Skin epidermis (tissue), 12 donors: Measurements from ENCODE around the gene NBPF12.
"Not testable (repeated sequence)": the region's sequence is repeated elsewhere in the genome, so short reads cannot be mapped to it uniquely, and the experiment has no call there.

Experiments used
- H3K27ac ChIP-seq, 21 experiments: fragments of 200-600 bp; sonication (generic) in 11 of 21; one replicate each; pipeline ENCODE4 v1.5.0; 2020; ENCODE audit warnings: mild to moderate bottlenecking in 3 of 21, inconsistent platforms in 2 of 21, moderate library complexity in 2 of 21
- H3K4me3 ChIP-seq, 7 experiments: fragments of 200-600 bp; sonication (generic) in 2 of 7; one replicate each; pipeline ENCODE4 v1.5.0; 2020; ENCODE audit warnings: inconsistent platforms in 2 of 7, mild to moderate bottlenecking in 2 of 7, moderate library complexity in 1 of 7

The NBPF12 gene

DNA sequence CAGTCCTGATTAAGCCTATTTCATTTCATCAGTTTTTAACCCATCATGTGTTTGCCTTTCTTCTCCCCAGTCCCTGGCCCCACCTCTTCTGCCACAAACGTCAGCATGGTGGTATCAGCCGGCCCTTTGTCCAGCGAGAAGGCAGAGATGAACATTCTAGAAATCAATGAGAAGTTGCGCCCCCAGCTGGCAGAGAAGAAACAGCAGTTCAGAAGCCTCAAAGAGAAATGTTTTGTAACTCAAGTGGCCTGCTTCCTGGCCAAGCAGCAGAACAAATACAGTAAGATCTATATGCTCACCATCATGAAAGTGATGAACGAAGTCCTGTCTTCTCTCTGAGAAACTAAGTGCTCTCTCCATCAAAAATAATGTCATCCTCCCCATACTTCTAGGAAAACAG lies 34.6 kb downstream of the NBPF12 start:
- H3K27ac ChIP-seq, H3K4me3 ChIP-seq: not testable (repeated sequence)

DNA sequence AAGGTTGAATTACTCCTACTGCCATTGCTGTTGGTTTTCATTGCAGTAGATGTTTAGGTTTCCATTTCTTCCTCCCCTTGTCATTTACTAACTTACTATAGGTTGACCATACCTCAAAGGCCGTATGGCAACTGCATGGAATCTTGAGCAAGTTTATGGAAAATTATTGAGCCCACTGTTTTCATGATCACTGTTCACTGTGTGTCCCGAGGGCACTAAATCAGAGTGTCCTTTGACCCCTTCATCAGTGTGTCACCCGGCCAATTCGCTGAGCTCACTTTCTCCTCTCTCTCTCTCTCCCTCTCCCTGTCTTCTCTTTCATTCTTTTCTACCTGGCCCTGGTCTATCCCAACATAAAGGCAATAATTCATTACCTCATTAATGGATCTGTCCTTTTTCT lies 47.7 kb downstream of the NBPF12 start:
- H3K27ac ChIP-seq, H3K4me3 ChIP-seq: not testable (repeated sequence)

DNA sequence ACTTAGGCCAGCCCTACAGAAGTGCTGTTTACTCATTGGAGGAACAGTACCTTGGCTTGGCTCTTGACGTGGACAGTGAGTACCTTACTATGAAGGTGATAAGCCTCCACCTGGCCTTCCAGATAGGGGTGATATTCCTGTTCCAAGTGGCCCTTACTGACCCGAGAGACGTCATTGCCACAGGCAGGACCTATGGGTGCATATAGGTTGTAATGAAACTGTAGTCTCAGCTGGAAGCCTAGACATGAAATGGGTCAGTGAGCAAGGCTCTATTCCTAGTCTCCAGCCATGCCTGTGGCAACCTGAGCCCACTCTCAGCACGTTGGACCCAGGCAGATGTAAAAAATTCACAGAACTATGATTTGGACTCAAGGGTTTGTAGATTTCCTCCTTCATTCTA lies 48.3 kb downstream of the NBPF12 start:
- not testable (repeated sequence) for H3K27ac ChIP-seq, H3K4me3 ChIP-seq

DNA sequence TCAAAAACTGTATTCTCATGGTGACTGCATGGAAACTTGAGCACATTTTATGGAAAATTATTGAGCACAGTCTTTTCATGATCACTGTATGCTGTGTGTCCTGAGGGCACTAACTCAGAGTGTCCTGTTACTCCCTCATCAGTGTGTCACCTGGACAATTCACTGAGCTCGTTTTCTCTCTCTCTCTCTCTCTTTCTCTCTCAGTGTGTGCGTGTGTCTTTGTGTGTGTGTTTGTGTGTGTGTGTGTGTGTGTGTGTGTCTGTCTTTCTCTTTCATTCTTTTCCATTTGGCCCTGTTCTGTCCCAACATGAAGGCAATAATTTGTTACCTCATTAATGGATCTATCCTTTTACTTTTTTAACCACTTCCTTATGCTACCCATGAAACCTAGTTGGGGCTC lies 49.4 kb downstream of the NBPF12 start:
- H3K4me3 ChIP-seq, H3K27ac ChIP-seq: not testable (repeated sequence)

DNA sequence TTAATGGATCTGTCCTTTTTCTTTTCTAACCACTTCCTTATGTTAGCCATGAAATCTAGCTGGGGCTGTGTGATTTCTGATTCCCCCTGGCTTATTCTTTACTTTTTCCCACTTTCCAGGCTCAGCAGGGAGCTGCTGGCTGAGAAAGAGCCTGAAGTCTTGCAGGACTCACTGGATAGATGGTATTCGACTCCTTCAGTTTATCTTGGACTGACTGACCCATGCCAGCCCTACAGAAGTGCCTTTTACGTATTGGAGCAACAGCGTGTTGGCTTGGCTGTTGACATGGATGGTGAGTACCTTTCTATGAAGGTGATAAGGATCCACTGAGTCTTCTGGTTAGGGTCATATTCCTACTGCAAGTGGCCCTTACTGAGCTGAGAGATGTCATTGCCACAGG lies 51.3 kb downstream of the NBPF12 start:
- not testable (repeated sequence) for H3K4me3 ChIP-seq, H3K27ac ChIP-seq

DNA sequence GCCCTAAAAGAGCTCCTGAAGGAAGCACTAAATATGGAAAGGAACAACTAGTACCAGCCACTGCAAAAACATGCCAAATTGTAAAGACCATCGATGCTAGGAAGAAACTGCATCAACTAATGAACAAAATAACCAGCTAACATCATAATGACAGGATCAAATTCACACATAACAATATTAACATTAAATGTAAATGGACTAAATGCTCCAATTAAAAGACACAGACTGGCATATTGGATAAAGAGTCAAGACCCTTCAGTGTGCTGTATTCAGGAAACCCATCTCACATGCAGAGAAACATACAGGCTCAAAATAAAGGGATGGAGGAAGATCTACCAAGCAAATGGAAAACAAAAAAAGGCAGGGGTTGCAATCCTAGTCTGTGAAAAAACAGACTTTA lies 70.4 kb downstream of the NBPF12 start:
- not testable (repeated sequence) for H3K27ac ChIP-seq, H3K4me3 ChIP-seq

DNA sequence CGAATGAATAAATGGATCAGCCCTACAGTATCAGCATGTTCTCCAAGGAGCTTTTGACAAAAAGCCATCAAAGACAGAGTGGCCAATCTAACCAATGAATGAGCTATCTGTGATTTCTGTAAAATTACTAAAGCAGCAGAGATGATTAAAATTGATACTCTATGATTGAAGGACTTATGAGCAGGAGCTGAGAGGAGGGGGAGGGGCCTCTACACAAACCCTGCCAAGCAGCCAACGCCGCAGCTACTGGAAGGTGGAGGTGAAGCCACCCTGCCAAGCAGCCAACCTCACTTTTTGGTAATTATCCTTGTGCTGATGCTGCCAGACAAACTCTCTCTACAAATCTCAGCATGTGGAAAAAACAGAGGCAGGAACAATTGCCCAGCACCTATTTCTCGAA lies 88.9 kb downstream of the NBPF12 start:
- not testable (repeated sequence) for H3K27ac ChIP-seq, H3K4me3 ChIP-seq

DNA sequence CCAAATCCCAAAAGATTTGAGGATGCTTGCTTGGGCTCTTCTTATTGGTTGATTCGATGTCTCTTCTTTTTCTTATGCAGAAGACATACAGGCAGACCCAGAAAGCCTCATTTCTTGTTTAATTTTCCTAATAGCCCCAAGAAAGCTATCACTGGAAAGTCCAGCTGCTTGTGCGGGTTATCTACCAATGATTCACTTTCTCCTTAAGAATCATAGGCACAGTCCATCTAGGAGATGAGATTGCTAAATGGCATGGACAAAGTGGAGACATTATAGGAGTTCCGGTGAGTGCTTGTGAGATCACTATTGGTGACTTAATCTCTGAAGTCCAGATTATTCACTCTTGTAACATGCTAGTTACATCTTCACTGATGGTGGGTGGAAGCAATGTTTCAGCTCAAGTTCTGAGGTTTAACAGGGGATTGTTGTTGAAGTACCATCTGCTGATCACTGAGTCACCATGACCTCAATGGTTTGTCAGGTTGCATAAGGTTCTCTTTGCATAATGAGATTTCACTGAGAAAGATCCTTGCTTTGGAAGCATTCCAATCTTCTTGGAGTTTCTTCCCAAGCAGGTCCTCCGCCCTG lies 92.0 kb downstream of the NBPF12 start:
- H3K27ac ChIP-seq, H3K4me3 ChIP-seq: not testable (repeated sequence)

DNA sequence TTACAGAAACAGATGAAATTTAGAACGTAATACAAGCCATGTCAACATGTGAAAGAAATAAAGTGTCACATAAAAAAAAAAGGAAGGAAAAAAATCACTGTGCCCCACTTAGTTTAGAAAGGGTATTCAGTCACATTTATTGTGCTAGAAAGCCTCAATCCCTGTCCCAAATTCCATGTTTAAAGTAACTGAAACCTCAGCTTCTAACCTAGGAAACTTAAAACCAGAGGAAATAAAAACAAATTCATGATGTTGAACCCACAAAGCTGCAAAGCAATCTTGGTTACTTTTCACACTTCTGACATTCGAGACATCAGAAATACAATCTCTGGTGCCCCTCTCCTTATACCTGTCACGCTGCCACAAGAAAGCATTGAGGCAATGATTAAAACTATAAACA lies 101.8 kb downstream of the NBPF12 start:
- Histone ChIP-seq H3K27ac (peak overlapping the region in 1 of 21 experiments; percentile 11), H3K4me3 (no peak overlapping the region)

DNA sequence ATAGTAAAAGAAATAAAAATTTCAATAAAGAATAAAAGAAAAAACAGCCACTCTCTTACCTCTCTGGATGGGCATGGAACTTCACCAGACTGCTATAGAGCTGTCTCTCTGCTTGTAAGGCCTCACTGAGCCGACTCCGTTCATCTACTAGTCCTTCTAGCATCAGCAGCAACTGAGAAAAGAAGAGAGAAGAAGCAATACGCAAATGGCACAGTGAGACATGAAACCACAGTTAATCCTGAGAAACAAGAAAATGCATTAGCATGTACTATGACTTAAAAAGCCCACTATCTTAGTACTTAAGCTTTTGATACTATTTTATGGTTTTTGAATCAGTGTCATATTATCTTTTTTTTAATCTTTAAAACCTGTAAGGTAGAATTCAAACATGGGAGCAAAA lies 104.8 kb downstream of the NBPF12 start:
- H3K27ac ChIP-seq, H3K4me3 ChIP-seq: not testable (repeated sequence)

DNA sequence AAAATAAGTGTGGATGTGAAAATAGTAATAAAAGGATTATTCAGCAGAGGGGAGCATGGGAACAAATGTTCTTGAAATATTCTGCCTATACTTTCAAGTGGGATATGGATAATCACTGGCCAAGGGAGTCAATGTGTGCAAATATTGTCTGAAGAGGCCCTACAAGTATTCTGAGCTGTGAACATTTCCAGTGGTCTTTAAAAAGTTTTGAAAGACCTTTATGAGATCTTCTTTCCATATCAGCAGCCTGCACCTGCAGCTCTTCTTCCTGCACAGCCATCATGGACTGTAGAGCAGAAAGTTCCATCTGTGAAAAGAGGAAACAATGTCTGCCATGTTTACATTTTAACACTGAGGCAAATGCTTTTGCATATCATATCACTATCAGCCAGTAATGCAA lies 106.4 kb downstream of the NBPF12 start:
- H3K27ac ChIP-seq, H3K4me3 ChIP-seq: not testable (repeated sequence)
